K562 (cell line): ENCODE data around the gene CHRND. TPM values are rescaled to one million over a fixed set of nuclear protein-coding genes. Genes with fewer than 3 reads are reported as not detected.

Experiments used
- E2F8 ChIP-seq: fragments of 450-650 bp; IDR thresholded peaks from 2 replicates; pipeline ENCODE4 v1.7.1; 2018; ENCODE audit warnings: mild to moderate bottlenecking, low read depth; ENCODE audit not compliant: partially characterized antibody
- EGR1 ChIP-seq: fragments of 450-650 bp; conservative IDR thresholded peaks from 2 replicates; pipeline ENCODE4 v1.6.1; 2017; ENCODE audit warnings: mild to moderate bottlenecking
- KLF10 ChIP-seq: fragments of 250-450 bp; sonication (Bioruptor Pico); IDR thresholded peaks from 2 replicates; pipeline ENCODE4 v1.6.1; 2021; ENCODE audit warnings: matching md5 sums
- MAZ ChIP-seq, 2 experiments: fragments of 450-650 bp in 1 of 2; sonication (generic) in 1 of 2; formaldehyde crosslinking; IDR thresholded peaks in 1 of 2; conservative IDR thresholded peaks in 1 of 2; 2 replicates each; pipeline versions ENCODE4 v1.4.0 to v1.5.0; 2020; ENCODE audit warnings: mild to moderate bottlenecking in 1 of 2, missing genetic modification reagents in 1 of 2
- RHOXF2B ChIP-seq: fragments of 250-450 bp; sonication (Bioruptor Pico); conservative IDR thresholded peaks from 2 replicates; pipeline ENCODE4 v1.5.1; 2021
- SIN3A ChIP-seq, 2 experiments: fragments of 150-350 bp in 1 of 2; IDR thresholded peaks; 2 replicates each; pipeline ENCODE4 v1.6.1; 2011 to 2016; ENCODE audit warnings: borderline replicate concordance in 2 of 2, low read depth in 2 of 2, low read length in 2 of 2, mild to moderate bottlenecking in 2 of 2, moderate library complexity in 2 of 2; ENCODE audit not compliant: control insufficient read depth in 1 of 2
- SNIP1 ChIP-seq: fragments of 450-650 bp; IDR thresholded peaks from 2 replicates; pipeline ENCODE4 v1.7.1; 2017; ENCODE audit warnings: low read depth, mild to moderate bottlenecking
- SNRNP70 ChIP-seq: fragments of 200-400 bp; formaldehyde crosslinking; optimal IDR thresholded peaks from 2 replicates; pipeline ENCODE3; 2017; ENCODE audit warnings: low read depth, low read length
- ZBTB17 ChIP-seq: fragments of 450-650 bp; formaldehyde crosslinking; IDR thresholded peaks from 2 replicates; pipeline ENCODE4 v1.4.0; 2020; ENCODE audit warnings: mild to moderate bottlenecking
- ZNF24 ChIP-seq: fragments of 450-650 bp; IDR thresholded peaks from 2 replicates; pipeline ENCODE4 v1.6.1; 2016
- ZNF77 ChIP-seq: fragments of 250-450 bp; sonication (Bioruptor Pico); IDR thresholded peaks from 2 replicates; pipeline ENCODE4 v1.5.0; 2020
- ZNF785 ChIP-seq: fragments of 250-450 bp; sonication (Bioruptor Pico); IDR thresholded peaks from 2 replicates; pipeline ENCODE4 v1.4.0; 2020; ENCODE audit warnings: mild to moderate bottlenecking
- polyA plus RNA-seq, 8 experiments: library from polyadenylated mRNA; depleted of rRNA in 4 of 8; stranded (reverse) in 5 of 8; unstranded in 3 of 8; fragments of >200 nt; fragmentation: Nextera tagmentation in 2 of 8; fragmentation: Illumina TruSeq in 1 of 8; extraction: Ambion mirVana in 2 of 8; extraction: Trizol in 1 of 8; gene quantifications; 2 replicates each; pipeline versions ENCODE4 v1.2.1 to v1.2.3, GENCODE V29; 2011 to 2014; ENCODE audit warnings: inconsistent platforms in 1 of 8, missing spikeins in 1 of 8
- total RNA-seq, 7 experiments: library from RNA; depleted of rRNA in 6 of 7; stranded (reverse); fragments of >200 nt in 6 of 7; fragmentation: Illumina TruSeq in 2 of 7; extraction: Trizol in 2 of 7; gene quantifications; 2 replicates each; pipeline versions ENCODE4 v1.2.1 to v1.2.3, GENCODE V29; 2011 to 2021; ENCODE audit warnings: low replicate concordance in 1 of 7
- TF ChIP-seq, protein P1 (sequence below): fragments of 450-650 bp; formaldehyde crosslinking; IDR thresholded peaks from 2 replicates; pipeline ENCODE4 v1.4.0; 2020; ENCODE audit warnings: mild to moderate bottlenecking, mixed read lengths
- TF ChIP-seq, protein P2 (sequence below): fragments of 200-800 bp; sonication (Bioruptor generic); IDR thresholded peaks from 2 replicates; pipeline ENCODE4 v1.6.1; 2016; ENCODE audit warnings: missing genetic modification characterization, missing compliant biosample characterization
- TF ChIP-seq, protein P3 (sequence below): fragments of 450-650 bp; IDR thresholded peaks from 2 replicates; pipeline ENCODE4 v1.6.1; 2016; ENCODE audit warnings: borderline replicate concordance

Gene CHRND
- total and polyA plus RNA-seq, 9 of the 15 experiments (the other 6 are each of a cell fraction or from before 2014, with no cell fraction given): not detected

- TF ChIP-seq, protein P1, sequence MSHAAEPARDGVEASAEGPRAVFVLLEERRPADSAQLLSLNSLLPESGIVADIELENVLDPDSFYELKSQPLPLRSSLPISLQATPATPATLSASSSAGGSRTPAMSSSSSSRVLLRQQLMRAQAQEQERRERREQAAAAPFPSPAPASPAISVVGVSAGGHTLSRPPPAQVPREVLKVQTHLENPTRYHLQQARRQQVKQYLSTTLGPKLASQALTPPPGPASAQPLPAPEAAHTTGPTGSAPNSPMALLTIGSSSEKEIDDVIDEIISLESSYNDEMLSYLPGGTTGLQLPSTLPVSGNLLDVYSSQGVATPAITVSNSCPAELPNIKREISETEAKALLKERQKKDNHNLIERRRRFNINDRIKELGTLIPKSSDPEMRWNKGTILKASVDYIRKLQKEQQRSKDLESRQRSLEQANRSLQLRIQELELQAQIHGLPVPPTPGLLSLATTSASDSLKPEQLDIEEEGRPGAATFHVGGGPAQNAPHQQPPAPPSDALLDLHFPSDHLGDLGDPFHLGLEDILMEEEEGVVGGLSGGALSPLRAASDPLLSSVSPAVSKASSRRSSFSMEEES: no peak
- peak; percentile 84 for TF ChIP-seq E2F8
- TF ChIP-seq SIN3A (IDR thresholded peaks at IDR 0.05; ENCODE audit: borderline replicate concordance in 2 of 2, control insufficient read depth in 1 of 2, low read depth in 2 of 2, low read length in 2 of 2): no peak
- no peak for TF ChIP-seq SNIP1
- TF ChIP-seq ZBTB17 (CRISPR knock-in tag): no peak
- TF ChIP-seq, protein P2, sequence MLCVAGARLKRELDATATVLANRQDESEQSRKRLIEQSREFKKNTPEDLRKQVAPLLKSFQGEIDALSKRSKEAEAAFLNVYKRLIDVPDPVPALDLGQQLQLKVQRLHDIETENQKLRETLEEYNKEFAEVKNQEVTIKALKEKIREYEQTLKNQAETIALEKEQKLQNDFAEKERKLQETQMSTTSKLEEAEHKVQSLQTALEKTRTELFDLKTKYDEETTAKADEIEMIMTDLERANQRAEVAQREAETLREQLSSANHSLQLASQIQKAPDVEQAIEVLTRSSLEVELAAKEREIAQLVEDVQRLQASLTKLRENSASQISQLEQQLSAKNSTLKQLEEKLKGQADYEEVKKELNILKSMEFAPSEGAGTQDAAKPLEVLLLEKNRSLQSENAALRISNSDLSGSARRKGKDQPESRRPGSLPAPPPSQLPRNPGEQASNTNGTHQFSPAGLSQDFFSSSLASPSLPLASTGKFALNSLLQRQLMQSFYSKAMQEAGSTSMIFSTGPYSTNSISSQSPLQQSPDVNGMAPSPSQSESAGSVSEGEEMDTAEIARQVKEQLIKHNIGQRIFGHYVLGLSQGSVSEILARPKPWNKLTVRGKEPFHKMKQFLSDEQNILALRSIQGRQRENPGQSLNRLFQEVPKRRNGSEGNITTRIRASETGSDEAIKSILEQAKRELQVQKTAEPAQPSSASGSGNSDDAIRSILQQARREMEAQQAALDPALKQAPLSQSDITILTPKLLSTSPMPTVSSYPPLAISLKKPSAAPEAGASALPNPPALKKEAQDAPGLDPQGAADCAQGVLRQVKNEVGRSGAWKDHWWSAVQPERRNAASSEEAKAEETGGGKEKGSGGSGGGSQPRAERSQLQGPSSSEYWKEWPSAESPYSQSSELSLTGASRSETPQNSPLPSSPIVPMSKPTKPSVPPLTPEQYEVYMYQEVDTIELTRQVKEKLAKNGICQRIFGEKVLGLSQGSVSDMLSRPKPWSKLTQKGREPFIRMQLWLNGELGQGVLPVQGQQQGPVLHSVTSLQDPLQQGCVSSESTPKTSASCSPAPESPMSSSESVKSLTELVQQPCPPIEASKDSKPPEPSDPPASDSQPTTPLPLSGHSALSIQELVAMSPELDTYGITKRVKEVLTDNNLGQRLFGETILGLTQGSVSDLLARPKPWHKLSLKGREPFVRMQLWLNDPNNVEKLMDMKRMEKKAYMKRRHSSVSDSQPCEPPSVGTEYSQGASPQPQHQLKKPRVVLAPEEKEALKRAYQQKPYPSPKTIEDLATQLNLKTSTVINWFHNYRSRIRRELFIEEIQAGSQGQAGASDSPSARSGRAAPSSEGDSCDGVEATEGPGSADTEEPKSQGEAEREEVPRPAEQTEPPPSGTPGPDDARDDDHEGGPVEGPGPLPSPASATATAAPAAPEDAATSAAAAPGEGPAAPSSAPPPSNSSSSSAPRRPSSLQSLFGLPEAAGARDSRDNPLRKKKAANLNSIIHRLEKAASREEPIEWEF: 0 out of 2 replicates have a peak, but pooled peaks have one; percentile 34
- peak; percentile 85 to 91 for TF ChIP-seq MAZ (CRISPR knock-in tag; conservative IDR thresholded peaks at IDR 0.05 in 1 of 2, IDR thresholded peaks at IDR 0.05 in 1 of 2)
- no peak for TF ChIP-seq ZNF24
- no peak for TF ChIP-seq ZNF785 (CRISPR knock-in tag)
- no peak for TF ChIP-seq RHOXF2B
- no peak for TF ChIP-seq ZNF77
- no peak for TF ChIP-seq KLF10 (CRISPR knock-in tag)
- TF ChIP-seq, protein P3, sequence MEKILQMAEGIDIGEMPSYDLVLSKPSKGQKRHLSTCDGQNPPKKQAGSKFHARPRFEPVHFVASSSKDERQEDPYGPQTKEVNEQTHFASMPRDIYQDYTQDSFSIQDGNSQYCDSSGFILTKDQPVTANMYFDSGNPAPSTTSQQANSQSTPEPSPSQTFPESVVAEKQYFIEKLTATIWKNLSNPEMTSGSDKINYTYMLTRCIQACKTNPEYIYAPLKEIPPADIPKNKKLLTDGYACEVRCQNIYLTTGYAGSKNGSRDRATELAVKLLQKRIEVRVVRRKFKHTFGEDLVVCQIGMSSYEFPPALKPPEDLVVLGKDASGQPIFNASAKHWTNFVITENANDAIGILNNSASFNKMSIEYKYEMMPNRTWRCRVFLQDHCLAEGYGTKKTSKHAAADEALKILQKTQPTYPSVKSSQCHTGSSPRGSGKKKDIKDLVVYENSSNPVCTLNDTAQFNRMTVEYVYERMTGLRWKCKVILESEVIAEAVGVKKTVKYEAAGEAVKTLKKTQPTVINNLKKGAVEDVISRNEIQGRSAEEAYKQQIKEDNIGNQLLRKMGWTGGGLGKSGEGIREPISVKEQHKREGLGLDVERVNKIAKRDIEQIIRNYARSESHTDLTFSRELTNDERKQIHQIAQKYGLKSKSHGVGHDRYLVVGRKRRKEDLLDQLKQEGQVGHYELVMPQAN: no peak; the same call in 1 of the 2 replicates
- no peak for TF ChIP-seq SNRNP70
- peak; percentile 97 for TF ChIP-seq EGR1
These were observed 24.6 kb downstream of the CHRND start, which contains the start of the genes EIF4E2 and TIGD1 (continued) for GRCh38 chr2:232550354-232551249.
